HG03378 (cell line): ENCODE results near the gene GNB1L.

Source experiments
- ATAC-seq: cut with Tn5 transposase; IDR thresholded peaks from one replicate; pipeline ENCODE4 v1.9.1; 2021; ENCODE audit warnings: mild to moderate bottlenecking, moderate library complexity; ENCODE audit not compliant: unreplicated experiment

The GNB1L gene

GRCh38 chr22:19811811-19812771 is 42.6 kb downstream of the GNB1L start:
- no peak for ATAC-seq

GRCh38 chr22:19811211-19811621 is 43.5 kb downstream of the GNB1L start:
- ATAC-seq: no peak

GRCh38 chr22:19810381-19811201 is 44.1 kb downstream of the GNB1L start:
- no peak for ATAC-seq

GRCh38 chr22:19809741-19810140 is 44.9 kb downstream of the GNB1L start:
- no peak for ATAC-seq

- no peak for ATAC-seq
These were observed 45.7 kb downstream of the GNB1L start for GRCh38 chr22:19808873-19809478.

- ATAC-seq: no peak
These were observed 46.5 kb downstream of the GNB1L start for GRCh38 chr22:19807914-19808872.

GRCh38 chr22:19807161-19807913 is 47.3 kb downstream of the GNB1L start:
- no peak for ATAC-seq

- no peak for ATAC-seq
These were observed 48.2 kb downstream of the GNB1L start for GRCh38 chr22:19806213-19807160.

- ATAC-seq: no peak
These were observed 48.9 kb downstream of the GNB1L start for GRCh38 chr22:19805821-19806212.

- ATAC-seq: no peak
These were observed 50.9 kb downstream of the GNB1L start for GRCh38 chr22:19803736-19804267.

- ATAC-seq: no peak
These were observed 51.6 kb downstream of the GNB1L start for GRCh38 chr22:19802894-19803735.

- ATAC-seq: no peak
These were observed 52.4 kb downstream of the GNB1L start for GRCh38 chr22:19802001-19802893.

- ATAC-seq: no peak
These were observed 53.2 kb downstream of the GNB1L start for GRCh38 chr22:19801340-19802000.

- no peak for ATAC-seq
These were observed 53.9 kb downstream of the GNB1L start for GRCh38 chr22:19800761-19801244.

- ATAC-seq: no peak
These were observed 54.4 kb downstream of the GNB1L start for GRCh38 chr22:19800306-19800705.
